SK-N-SH (cell line): ENCODE measurements around the gene SLC27A3.

Experiments
- FOSL2 ChIP-seq: IDR thresholded peaks from 2 replicates; pipeline ENCODE4 v1.4.0; 2012; ENCODE audit warnings: low read depth, mild to moderate bottlenecking, moderate library complexity, borderline replicate concordance
- MXI1 ChIP-seq: IDR thresholded peaks from 2 replicates; pipeline ENCODE4 v1.6.1; 2012; ENCODE audit warnings: mild to moderate bottlenecking, low read depth, low read length, improper control_type of control experiment
- POLR2AphosphoS5 ChIP-seq: IDR thresholded peaks from 2 replicates; pipeline ENCODE4 v1.6.1; 2012; ENCODE audit warnings: low read depth, low read length
- TF ChIP-seq, protein P1 (sequence below): fragments of 200-600 bp; sonication (generic); IDR thresholded peaks from 2 replicates; pipeline ENCODE4 v1.6.1; 2017; ENCODE audit warnings: antibody characterized with exemption, mild to moderate bottlenecking, moderate library complexity

DNA sequence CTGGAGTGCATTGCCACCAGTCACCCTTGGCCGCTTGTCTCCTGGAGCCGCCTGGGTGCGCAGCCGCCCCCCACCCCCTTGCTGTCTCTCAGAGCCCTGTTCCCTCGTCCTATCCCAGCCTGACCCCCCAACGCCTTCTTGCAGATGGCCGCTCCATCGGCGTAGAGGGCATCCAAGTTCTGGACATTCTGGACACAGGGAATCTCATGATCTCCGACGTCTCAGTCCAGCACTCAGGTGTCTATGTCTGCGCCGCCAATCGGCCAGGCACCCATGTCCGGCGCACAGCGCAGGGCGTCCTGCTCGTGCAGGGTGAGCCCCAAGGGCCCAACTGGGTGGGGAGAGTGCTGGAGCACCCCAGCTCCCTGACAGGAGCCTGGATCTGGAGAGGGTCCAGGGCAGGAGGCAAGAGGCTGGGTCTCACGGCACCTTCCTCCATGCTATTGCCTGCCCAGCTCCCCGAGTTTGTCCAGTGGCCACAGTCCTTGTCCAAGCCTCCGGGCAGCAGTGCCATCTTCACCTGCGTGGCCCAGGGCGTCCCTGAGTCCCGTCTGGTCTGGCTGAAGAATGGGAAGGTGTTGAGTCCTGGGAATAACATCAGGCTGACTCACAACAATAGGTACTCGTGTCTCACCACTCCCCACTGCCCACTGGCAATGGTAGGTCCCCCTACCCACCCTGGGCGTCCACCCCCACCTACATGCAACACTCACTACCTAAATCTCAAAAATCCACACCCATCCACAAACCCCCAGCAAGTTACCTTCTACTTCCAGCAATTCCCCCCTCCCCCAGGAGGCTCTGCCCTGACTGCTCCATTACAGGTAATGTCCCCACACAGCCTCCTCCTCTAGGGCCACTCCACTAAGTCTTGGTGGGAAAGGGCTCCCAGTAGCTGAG lies 24.6 kb downstream of the SLC27A3 start:
- no peak for TF ChIP-seq MXI1
- TF ChIP-seq POLR2AphosphoS5 = no peak
- TF ChIP-seq, protein P1, sequence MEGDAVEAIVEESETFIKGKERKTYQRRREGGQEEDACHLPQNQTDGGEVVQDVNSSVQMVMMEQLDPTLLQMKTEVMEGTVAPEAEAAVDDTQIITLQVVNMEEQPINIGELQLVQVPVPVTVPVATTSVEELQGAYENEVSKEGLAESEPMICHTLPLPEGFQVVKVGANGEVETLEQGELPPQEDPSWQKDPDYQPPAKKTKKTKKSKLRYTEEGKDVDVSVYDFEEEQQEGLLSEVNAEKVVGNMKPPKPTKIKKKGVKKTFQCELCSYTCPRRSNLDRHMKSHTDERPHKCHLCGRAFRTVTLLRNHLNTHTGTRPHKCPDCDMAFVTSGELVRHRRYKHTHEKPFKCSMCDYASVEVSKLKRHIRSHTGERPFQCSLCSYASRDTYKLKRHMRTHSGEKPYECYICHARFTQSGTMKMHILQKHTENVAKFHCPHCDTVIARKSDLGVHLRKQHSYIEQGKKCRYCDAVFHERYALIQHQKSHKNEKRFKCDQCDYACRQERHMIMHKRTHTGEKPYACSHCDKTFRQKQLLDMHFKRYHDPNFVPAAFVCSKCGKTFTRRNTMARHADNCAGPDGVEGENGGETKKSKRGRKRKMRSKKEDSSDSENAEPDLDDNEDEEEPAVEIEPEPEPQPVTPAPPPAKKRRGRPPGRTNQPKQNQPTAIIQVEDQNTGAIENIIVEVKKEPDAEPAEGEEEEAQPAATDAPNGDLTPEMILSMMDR = no peak
- no peak for TF ChIP-seq FOSL2
